ENCODE data around the gene CADPS. TPM values are rescaled to one million over a fixed set of nuclear protein-coding genes. Genes with fewer than 3 reads are reported as not detected.

The CADPS gene
- total RNA-seq, 3 donors from 2014 or later (not counting 1 experiment from before 2014, with no cell fraction given): not detected

- no peak for TF ChIP-seq CTCF (IDR thresholded peaks at IDR 0.05)
- no peaks in the 10 kb centered on the region for H3K4me1 ChIP-seq (ENCODE audit: control insufficient read depth, insufficient read depth, low read length)
- no peak overlapping the region for H3K27ac ChIP-seq (ENCODE audit: low read length)
- peaks cover 8% of the 10 kb centered on the region for H3K27me3 ChIP-seq (ENCODE audit: control insufficient read depth, insufficient read depth, low read length)
- WGBS (ENCODE audit: insufficient coverage): 19% methylated on average over 16 of the region's 16 CpGs
- H3K27ac Mint-ChIP-seq: no peak overlapping the region
- peaks cover 39 to 52% of the 10 kb centered on the region in 2 donors for H3K27me3 Mint-ChIP-seq (ENCODE audit: low read depth in 2 of 2)
- no peaks in the 10 kb centered on the region for H3K36me3 ChIP-seq (ENCODE audit: control insufficient read depth, insufficient read depth, low read length)
- H3K36me3 Mint-ChIP-seq: no peaks in the 10 kb centered on the region
- DNase-seq (no peak), ATAC-seq (no peak)
- H3K9me3 ChIP-seq (ENCODE audit: control insufficient read depth, insufficient read depth, low read length): no peaks in the 10 kb centered on the region
- intact Hi-C loops (cut with micrococcal nuclease): no loop called here
- H3K4me3 Mint-ChIP-seq: no peak overlapping the region
- H3K4me1 Mint-ChIP-seq: no peaks in the 10 kb centered on the region
- peaks cover 3 to 6% of the 10 kb centered on the region in 2 donors for H3K9me3 Mint-ChIP-seq
- no peak overlapping the region for H3K4me3 ChIP-seq (ENCODE audit: low read length)
Observed at GRCh38 chr3:62365391-62366125, 509.7 kb downstream of the CADPS start.

- no peak for DNase-seq
- Mint-ChIP-seq H3K9me3 (peaks cover 3 to 6% of the 10 kb centered on the region in 2 donors), H3K4me3 (no peak overlapping the region), H3K27me3 (ENCODE audit: low read depth in 2 of 2) (peaks cover 28 to 38% of the 10 kb centered on the region in 2 donors), H3K27ac (no peak overlapping the region), H3K4me1 (no peaks in the 10 kb centered on the region), H3K36me3 (no peaks in the 10 kb centered on the region)
- H3K4me3 ChIP-seq (ENCODE audit: low read length): no peak overlapping the region
- no peak for TF ChIP-seq CTCF (IDR thresholded peaks at IDR 0.05)
- intact Hi-C loops (cut with micrococcal nuclease): no loop called here
- ATAC-seq: no peak
- H3K4me1 ChIP-seq (ENCODE audit: control insufficient read depth, insufficient read depth, low read length): no peaks in the 10 kb centered on the region
- peaks cover 5% of the 10 kb centered on the region for H3K27me3 ChIP-seq (ENCODE audit: control insufficient read depth, insufficient read depth, low read length)
- no peaks in the 10 kb centered on the region for H3K36me3 ChIP-seq (ENCODE audit: control insufficient read depth, insufficient read depth, low read length)
- no peaks in the 10 kb centered on the region for H3K9me3 ChIP-seq (ENCODE audit: control insufficient read depth, insufficient read depth, low read length)
- no peak overlapping the region for H3K27ac ChIP-seq (ENCODE audit: low read length)
Observed at GRCh38 chr3:62364191-62364590, 511.0 kb downstream of the CADPS start.

GRCh38 chr3:62363275-62363674, 511.9 kb downstream of the CADPS start:
- DNase-seq (no peak), ATAC-seq (no peak)
- intact Hi-C loops (cut with micrococcal nuclease): no loop called here
- H3K27me3 ChIP-seq (ENCODE audit: control insufficient read depth, insufficient read depth, low read length): no peaks in the 10 kb centered on the region
- WGBS (ENCODE audit: insufficient coverage): 87% methylated on average over 5 of the region's 6 CpGs
- Mint-ChIP-seq H3K36me3 (no peaks in the 10 kb centered on the region), H3K27ac (no peak overlapping the region), H3K27me3 (ENCODE audit: low read depth in 2 of 2) (peaks cover 21 to 31% of the 10 kb centered on the region in 2 donors), H3K4me1 (no peaks in the 10 kb centered on the region), H3K4me3 (no peak overlapping the region), H3K9me3 (peaks cover 3 to 6% of the 10 kb centered on the region in 2 donors)
- no peak for TF ChIP-seq CTCF (IDR thresholded peaks at IDR 0.05)
- H3K4me1 ChIP-seq (ENCODE audit: control insufficient read depth, insufficient read depth, low read length): no peaks in the 10 kb centered on the region
- no peak overlapping the region for H3K27ac ChIP-seq (ENCODE audit: low read length)
- no peaks in the 10 kb centered on the region for H3K9me3 ChIP-seq (ENCODE audit: control insufficient read depth, insufficient read depth, low read length)
- H3K4me3 ChIP-seq (ENCODE audit: low read length): no peak overlapping the region
- no peaks in the 10 kb centered on the region for H3K36me3 ChIP-seq (ENCODE audit: control insufficient read depth, insufficient read depth, low read length)

- Histone ChIP-seq H3K9me3 (ENCODE audit: control insufficient read depth, insufficient read depth, low read length) (no peaks in the 10 kb centered on the region), H3K27ac (ENCODE audit: low read length) (no peak overlapping the region), H3K4me1 (ENCODE audit: control insufficient read depth, insufficient read depth, low read length) (no peaks in the 10 kb centered on the region), H3K27me3 (ENCODE audit: control insufficient read depth, insufficient read depth, low read length) (no peaks in the 10 kb centered on the region), H3K36me3 (ENCODE audit: control insufficient read depth, insufficient read depth, low read length) (no peaks in the 10 kb centered on the region), H3K4me3 (ENCODE audit: low read length) (no peak overlapping the region)
- no peak overlapping the region for H3K27ac Mint-ChIP-seq
- peaks cover 3 to 6% of the 10 kb centered on the region in 2 donors for H3K9me3 Mint-ChIP-seq
- no peaks in the 10 kb centered on the region for H3K36me3 Mint-ChIP-seq
- intact Hi-C loops (cut with micrococcal nuclease): no loop called here
- no peak overlapping the region for H3K4me3 Mint-ChIP-seq
- no peak for ATAC-seq
- peaks cover 11 to 16% of the 10 kb centered on the region in 2 donors for H3K27me3 Mint-ChIP-seq (ENCODE audit: low read depth in 2 of 2)
- no peak for DNase-seq
- 74% methylated on average over 2 of the region's 3 CpGs for WGBS (ENCODE audit: insufficient coverage)
- H3K4me1 Mint-ChIP-seq: no peaks in the 10 kb centered on the region
- TF ChIP-seq CTCF (IDR thresholded peaks at IDR 0.05): no peak
Observed at GRCh38 chr3:62361824-62362223, 513.4 kb downstream of the CADPS start.

All from natural killer cell (primary cell).